GM12878 (cell line): ENCODE results near the gene BFSP1. TPM values are rescaled to one million over a fixed set of nuclear protein-coding genes. Genes with fewer than 3 reads are reported as not detected.

Source experiments
- CBX5 ChIP-seq: sonication (generic); IDR thresholded peaks from 2 replicates; pipeline ENCODE4 v1.6.1; 2016; ENCODE audit warnings: low read depth, moderate library complexity, mild to moderate bottlenecking, inconsistent platforms
- EGR1 ChIP-seq, 2 experiments: IDR thresholded peaks; 1 replicate in 1 of 2; 2 replicates in 1 of 2; pipeline ENCODE4 v1.6.1; 2011 to 2012; ENCODE audit warnings: low read depth in 2 of 2, low read length in 2 of 2, borderline replicate concordance in 1 of 2, mild to moderate bottlenecking in 1 of 2, moderate library complexity in 1 of 2
- HDGF ChIP-seq: fragments of 450-650 bp; IDR thresholded peaks from 2 replicates; pipeline ENCODE4 v1.6.1; 2016; ENCODE audit warnings: antibody characterized with exemption
- NR2C2 ChIP-seq: IDR thresholded peaks from 2 replicates; pipeline ENCODE4 v1.6.1; 2011; ENCODE audit warnings: borderline replicate concordance, low read depth; ENCODE audit not compliant: control insufficient read depth, insufficient read length
- PML ChIP-seq: IDR thresholded peaks from 2 replicates; pipeline ENCODE4 v1.6.1; 2012; ENCODE audit warnings: low read length, inconsistent platforms
- SMC3 ChIP-seq: IDR thresholded peaks from 2 replicates; pipeline ENCODE4 v1.6.1; 2011; ENCODE audit warnings: low read length, improper control_type of control experiment, borderline replicate concordance
- SREBF1 ChIP-seq: IDR thresholded peaks from 2 replicates; pipeline ENCODE4 v1.6.1; 2012; ENCODE audit warnings: mild to moderate bottlenecking, low read length
- polyA plus RNA-seq, 11 experiments: library from polyadenylated mRNA; depleted of rRNA in 4 of 11; unstranded in 6 of 11; stranded (reverse) in 5 of 11; fragments of >200 nt; fragmentation: Nextera tagmentation in 4 of 11; fragmentation: Illumina TruSeq in 1 of 11; extraction: Ambion mirVana in 4 of 11; extraction: Trizol in 1 of 11; gene quantifications; 1 replicate in 1 of 11; 2 replicates in 10 of 11; pipeline versions ENCODE4 v1.2.1 to v1.2.3, GENCODE V29; 2011 to 2016; ENCODE audit warnings: inconsistent platforms in 2 of 11, missing spikeins in 2 of 11, low read depth in 1 of 11
- total RNA-seq, 4 experiments: library from RNA; depleted of rRNA in 3 of 4; stranded (reverse); fragments of >200 nt in 3 of 4; fragmentation: Illumina TruSeq in 1 of 4; extraction: Trizol in 1 of 4; gene quantifications; 2 replicates each; pipeline versions ENCODE4 v1.2.1 to v1.2.3, GENCODE V29; 2013 to 2021
- TF ChIP-seq, protein P1 (sequence below): fragments of 150-350 bp; IDR thresholded peaks from 2 replicates; pipeline ENCODE4 v1.6.1; 2016; ENCODE audit warnings: low read depth, low read length
- TF ChIP-seq, protein P2 (sequence below): fragments of 450-650 bp; IDR thresholded peaks from 2 replicates; pipeline ENCODE4 v1.6.1; 2018; ENCODE audit warnings: borderline replicate concordance, mild to moderate bottlenecking; ENCODE audit not compliant: partially characterized antibody

The BFSP1 gene
- total and polyA plus RNA-seq, 10 of the 15 experiments (the other 5 are each of a cell fraction or from before 2014, with no cell fraction given), result 0.06 to 0.22 (median 0.11) TPM; not detected in 3

DNA sequence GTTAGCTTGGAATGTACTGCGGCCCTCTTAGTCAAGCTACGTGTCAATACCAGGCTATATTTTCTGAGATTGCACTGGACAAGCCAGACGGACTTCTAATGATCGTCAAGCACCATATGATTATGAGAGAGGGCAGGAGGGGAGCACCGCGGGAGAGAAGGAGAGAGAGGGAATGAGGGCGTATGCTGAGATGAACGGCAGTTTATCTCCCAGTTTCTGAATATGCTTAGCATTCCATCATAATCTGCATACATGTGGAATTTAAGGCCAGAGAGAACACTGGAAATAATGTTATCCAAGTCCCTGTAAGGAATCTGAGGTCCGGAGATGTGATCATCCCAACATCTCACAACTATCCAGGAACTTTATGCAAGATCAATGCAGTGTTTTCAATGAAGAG, 60.2 kb downstream of the BFSP1 start (continued):
- TF ChIP-seq EGR1 (IDR thresholded peaks at IDR 0.05; ENCODE audit: borderline replicate concordance in 1 of 2, low read depth in 2 of 2, low read length in 2 of 2) (no peak), NR2C2 (no peak), HDGF (no peak), PML (no peak), SMC3 (no peak), SREBF1 (no peak), CBX5 (no peak)
- TF ChIP-seq, protein P1, sequence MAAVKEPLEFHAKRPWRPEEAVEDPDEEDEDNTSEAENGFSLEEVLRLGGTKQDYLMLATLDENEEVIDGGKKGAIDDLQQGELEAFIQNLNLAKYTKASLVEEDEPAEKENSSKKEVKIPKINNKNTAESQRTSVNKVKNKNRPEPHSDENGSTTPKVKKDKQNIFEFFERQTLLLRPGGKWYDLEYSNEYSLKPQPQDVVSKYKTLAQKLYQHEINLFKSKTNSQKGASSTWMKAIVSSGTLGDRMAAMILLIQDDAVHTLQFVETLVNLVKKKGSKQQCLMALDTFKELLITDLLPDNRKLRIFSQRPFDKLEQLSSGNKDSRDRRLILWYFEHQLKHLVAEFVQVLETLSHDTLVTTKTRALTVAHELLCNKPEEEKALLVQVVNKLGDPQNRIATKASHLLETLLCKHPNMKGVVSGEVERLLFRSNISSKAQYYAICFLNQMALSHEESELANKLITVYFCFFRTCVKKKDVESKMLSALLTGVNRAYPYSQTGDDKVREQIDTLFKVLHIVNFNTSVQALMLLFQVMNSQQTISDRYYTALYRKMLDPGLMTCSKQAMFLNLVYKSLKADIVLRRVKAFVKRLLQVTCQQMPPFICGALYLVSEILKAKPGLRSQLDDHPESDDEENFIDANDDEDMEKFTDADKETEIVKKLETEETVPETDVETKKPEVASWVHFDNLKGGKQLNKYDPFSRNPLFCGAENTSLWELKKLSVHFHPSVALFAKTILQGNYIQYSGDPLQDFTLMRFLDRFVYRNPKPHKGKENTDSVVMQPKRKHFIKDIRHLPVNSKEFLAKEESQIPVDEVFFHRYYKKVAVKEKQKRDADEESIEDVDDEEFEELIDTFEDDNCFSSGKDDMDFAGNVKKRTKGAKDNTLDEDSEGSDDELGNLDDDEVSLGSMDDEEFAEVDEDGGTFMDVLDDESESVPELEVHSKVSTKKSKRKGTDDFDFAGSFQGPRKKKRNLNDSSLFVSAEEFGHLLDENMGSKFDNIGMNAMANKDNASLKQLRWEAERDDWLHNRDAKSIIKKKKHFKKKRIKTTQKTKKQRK, result no peak
- TF ChIP-seq, protein P2, sequence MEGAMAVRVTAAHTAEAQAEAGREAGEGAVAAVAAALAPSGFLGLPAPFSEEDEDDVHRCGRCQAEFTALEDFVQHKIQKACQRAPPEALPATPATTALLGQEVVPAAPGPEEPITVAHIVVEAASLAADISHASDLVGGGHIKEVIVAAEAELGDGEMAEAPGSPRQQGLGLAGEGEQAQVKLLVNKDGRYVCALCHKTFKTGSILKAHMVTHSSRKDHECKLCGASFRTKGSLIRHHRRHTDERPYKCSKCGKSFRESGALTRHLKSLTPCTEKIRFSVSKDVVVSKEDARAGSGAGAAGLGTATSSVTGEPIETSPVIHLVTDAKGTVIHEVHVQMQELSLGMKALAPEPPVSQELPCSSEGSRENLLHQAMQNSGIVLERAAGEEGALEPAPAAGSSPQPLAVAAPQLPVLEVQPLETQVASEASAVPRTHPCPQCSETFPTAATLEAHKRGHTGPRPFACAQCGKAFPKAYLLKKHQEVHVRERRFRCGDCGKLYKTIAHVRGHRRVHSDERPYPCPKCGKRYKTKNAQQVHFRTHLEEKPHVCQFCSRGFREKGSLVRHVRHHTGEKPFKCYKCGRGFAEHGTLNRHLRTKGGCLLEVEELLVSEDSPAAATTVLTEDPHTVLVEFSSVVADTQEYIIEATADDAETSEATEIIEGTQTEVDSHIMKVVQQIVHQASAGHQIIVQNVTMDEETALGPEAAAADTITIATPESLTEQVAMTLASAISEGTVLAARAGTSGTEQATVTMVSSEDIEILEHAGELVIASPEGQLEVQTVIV, result no peak
- TF ChIP-seq, all 136 proteins: peak for 0
